Measurements from ENCODE around the gene MRPL10. TPM values are rescaled to one million over a fixed set of nuclear protein-coding genes. Genes with fewer than 3 reads are reported as not detected.

MRPL10 gene
- total RNA-seq, 2 experiments from 2014 or later: 49.0 to 51.4 TPM

DNA sequence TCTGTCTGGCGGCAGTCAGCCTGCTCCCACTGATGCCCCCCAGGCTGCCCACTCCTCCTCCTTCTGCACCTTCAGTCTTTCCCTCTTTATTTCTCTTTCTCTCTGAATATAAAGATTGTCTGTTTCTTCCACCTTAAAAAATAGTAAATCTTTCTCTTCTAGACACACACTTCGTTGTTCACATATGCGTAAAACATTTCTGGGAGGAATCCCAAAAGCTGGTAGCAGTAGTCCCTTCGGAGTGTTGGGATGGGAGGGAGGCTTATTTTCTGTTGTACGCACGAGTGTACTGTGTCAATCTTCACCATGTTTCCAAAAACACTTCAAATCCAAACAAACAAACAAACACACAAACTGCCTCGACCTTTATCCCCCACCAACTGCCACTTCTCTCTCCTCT, 19.6 kb downstream of the MRPL10 start:
- intact Hi-C loops (cut with DNase I, micrococcal nuclease): no loop called here
- H3K27me3 Mint-ChIP-seq: no peaks in the 10 kb centered on the region
- TF ChIP-seq, protein P1, sequence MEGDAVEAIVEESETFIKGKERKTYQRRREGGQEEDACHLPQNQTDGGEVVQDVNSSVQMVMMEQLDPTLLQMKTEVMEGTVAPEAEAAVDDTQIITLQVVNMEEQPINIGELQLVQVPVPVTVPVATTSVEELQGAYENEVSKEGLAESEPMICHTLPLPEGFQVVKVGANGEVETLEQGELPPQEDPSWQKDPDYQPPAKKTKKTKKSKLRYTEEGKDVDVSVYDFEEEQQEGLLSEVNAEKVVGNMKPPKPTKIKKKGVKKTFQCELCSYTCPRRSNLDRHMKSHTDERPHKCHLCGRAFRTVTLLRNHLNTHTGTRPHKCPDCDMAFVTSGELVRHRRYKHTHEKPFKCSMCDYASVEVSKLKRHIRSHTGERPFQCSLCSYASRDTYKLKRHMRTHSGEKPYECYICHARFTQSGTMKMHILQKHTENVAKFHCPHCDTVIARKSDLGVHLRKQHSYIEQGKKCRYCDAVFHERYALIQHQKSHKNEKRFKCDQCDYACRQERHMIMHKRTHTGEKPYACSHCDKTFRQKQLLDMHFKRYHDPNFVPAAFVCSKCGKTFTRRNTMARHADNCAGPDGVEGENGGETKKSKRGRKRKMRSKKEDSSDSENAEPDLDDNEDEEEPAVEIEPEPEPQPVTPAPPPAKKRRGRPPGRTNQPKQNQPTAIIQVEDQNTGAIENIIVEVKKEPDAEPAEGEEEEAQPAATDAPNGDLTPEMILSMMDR (IDR thresholded peaks at IDR 0.05): no peak
- no peak overlapping the region for H3K27ac Mint-ChIP-seq
- peaks cover 89% of the 10 kb centered on the region for H3K36me3 Mint-ChIP-seq (ENCODE audit: low read depth)
- no peak overlapping the region for H3K4me3 Mint-ChIP-seq
- H3K9me3 ChIP-seq (ENCODE audit: control insufficient read depth in 1 of 2, insufficient read depth in 1 of 2, low read length in 2 of 2): no peaks in the 10 kb centered on the region
- POLR2A ChIA-PET: no interaction called here
- H3K4me1 Mint-ChIP-seq (ENCODE audit: low read depth): no peaks in the 10 kb centered on the region
- ATAC-seq (ENCODE audit: poor library complexity): no peak
- peaks cover 5% of the 10 kb centered on the region for H3K4me1 ChIP-seq (ENCODE audit: insufficient read depth, low read length)
- CTCF ChIA-PET: no interaction called here
- no peak for DNase-seq
- H3K27me3 ChIP-seq (ENCODE audit: control insufficient read depth in 1 of 2, insufficient read depth in 2 of 2, low read length in 2 of 2): no peaks in the 10 kb centered on the region
- H3K9me3 Mint-ChIP-seq: no peaks in the 10 kb centered on the region
- H3K36me3 ChIP-seq (ENCODE audit: insufficient read depth, low read length): peaks cover 93% of the 10 kb centered on the region
- no peak overlapping the region for H3K27ac ChIP-seq (ENCODE audit: low read depth in 1 of 2, low read length in 2 of 2)
- H3K4me3 ChIP-seq (ENCODE audit: low read length): no peak overlapping the region

DNA sequence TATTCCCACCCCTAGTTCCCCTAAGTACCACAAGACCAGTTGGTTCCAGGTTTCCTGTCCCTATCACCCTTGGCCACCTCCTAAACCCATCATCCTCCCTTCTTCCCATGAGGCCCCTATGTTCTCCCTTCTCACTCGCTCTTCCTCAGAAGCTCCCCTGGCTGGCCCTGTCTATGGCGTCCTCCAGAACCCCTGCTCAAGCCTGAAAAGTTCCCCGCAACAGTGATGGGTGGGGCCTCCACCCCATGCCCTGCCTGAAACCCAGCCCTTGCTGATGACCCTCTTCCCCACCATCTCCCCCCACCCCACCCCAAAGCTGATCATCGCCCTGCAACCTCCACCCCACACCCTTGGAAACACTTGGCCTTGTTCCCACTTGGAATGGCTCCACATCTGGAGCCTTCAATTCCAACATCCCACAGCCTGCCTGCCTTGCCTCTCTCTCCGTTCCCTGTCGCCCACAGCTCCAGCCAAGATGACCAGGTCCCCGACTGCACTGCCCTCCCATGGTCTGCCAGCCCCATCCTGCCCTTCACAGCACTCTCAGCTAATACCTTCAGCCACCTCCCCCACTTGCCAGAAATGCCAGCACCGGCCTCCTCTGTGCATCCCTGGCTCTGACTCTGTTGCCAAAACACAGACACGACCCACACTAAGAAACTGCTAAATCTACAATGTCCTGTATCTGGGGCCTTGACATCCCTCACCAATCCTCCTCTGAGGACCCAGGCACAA, 20.3 kb downstream of the MRPL10 start:
- H3K9me3 ChIP-seq (ENCODE audit: control insufficient read depth in 1 of 2, insufficient read depth in 1 of 2, low read length in 2 of 2): no peaks in the 10 kb centered on the region
- no peaks in the 10 kb centered on the region for H3K27me3 ChIP-seq (ENCODE audit: control insufficient read depth in 1 of 2, insufficient read depth in 2 of 2, low read length in 2 of 2)
- ChIA-PET CTCF (interaction anchor here (1.0 kb wide), 1 partner anchor 30 kb away, joined by 3 read pairs; the partner anchor contains the start of gene SCRN2), POLR2A (no interaction called here)
- Mint-ChIP-seq H3K4me3 (no peak overlapping the region), H3K36me3 (ENCODE audit: low read depth) (peaks cover 84% of the 10 kb centered on the region), H3K4me1 (ENCODE audit: low read depth) (no peaks in the 10 kb centered on the region), H3K9me3 (no peaks in the 10 kb centered on the region), H3K27me3 (no peaks in the 10 kb centered on the region), H3K27ac (no peak overlapping the region)
- H3K36me3 ChIP-seq (ENCODE audit: insufficient read depth, low read length): peaks cover 86% of the 10 kb centered on the region
- H3K4me3 ChIP-seq (ENCODE audit: low read length): no peak overlapping the region
- intact Hi-C loops (cut with DNase I, micrococcal nuclease): no loop called here
- H3K4me1 ChIP-seq (ENCODE audit: insufficient read depth, low read length): peaks cover 5% of the 10 kb centered on the region
- DNase-seq (peak in 1 of 14 experiments; percentile 6), ATAC-seq (ENCODE audit: poor library complexity) (no peak)
- TF ChIP-seq, protein P1 (IDR thresholded peaks at IDR 0.05): no peak
- no peak overlapping the region for H3K27ac ChIP-seq (ENCODE audit: low read depth in 1 of 2, low read length in 2 of 2)

DNA sequence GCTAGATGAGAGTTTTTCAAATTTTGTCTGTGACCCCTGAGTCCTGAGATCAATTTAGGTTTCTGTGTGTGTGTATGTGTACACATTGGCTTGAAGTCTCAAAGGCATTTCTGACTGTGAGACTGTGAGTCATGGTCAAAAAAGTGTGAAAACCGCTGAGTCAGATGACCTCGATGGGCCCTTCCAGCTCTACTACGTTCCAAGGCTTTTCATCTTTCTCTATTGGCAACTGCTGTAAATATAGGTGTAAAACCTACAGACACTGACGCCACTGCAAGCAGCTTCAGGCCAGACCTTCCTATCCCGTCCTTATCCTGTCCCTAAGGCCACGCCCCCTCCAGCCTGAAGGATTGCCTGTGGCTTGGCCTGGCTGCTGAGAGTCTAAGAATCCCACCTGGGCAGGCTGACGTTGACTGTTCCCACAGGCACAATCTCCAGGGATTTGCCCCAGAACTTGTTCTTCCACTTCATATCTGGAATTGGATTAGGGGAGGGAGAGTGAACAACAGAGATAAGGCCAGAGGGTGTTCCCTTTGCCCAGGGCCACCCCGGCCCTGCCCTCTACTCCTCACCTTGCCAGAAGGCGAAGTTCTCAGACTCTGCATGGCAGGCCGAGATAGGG, 21.0 kb downstream of the MRPL10 start:
- no peak overlapping the region for H3K27ac Mint-ChIP-seq
- H3K36me3 Mint-ChIP-seq (ENCODE audit: low read depth): peaks cover 76% of the 10 kb centered on the region
- Histone ChIP-seq H3K27me3 (ENCODE audit: control insufficient read depth in 1 of 2, insufficient read depth in 2 of 2, low read length in 2 of 2) (no peaks in the 10 kb centered on the region), H3K4me3 (ENCODE audit: low read length) (no peak overlapping the region), H3K36me3 (ENCODE audit: insufficient read depth, low read length) (peaks cover 79% of the 10 kb centered on the region), H3K4me1 (ENCODE audit: insufficient read depth, low read length) (peaks cover 5% of the 10 kb centered on the region), H3K27ac (ENCODE audit: low read depth in 1 of 2, low read length in 2 of 2) (no peak overlapping the region), H3K9me3 (ENCODE audit: control insufficient read depth in 1 of 2, insufficient read depth in 1 of 2, low read length in 2 of 2) (no peaks in the 10 kb centered on the region)
- no peaks in the 10 kb centered on the region for H3K27me3 Mint-ChIP-seq
- no peaks in the 10 kb centered on the region for H3K4me1 Mint-ChIP-seq (ENCODE audit: low read depth)
- no peak overlapping the region for H3K4me3 Mint-ChIP-seq
- ChIA-PET POLR2A (no interaction called here), CTCF (interaction anchor here (0.7 to 1.0 kb wide), 2 partner anchors 31 to 35 kb away, joined by 3 to 4 read pairs; partner anchors contain the start of gene SCRN2)
- TF ChIP-seq, protein P1 (IDR thresholded peaks at IDR 0.05): no peak
- ATAC-seq (ENCODE audit: poor library complexity) (no peak), DNase-seq (peak in 4 of 14 experiments; percentile 8 to 64 (median 38))
- no peaks in the 10 kb centered on the region for H3K9me3 Mint-ChIP-seq
- intact Hi-C loops (cut with DNase I, micrococcal nuclease): no loop called here
